ENCODE data around the gene GOLGA7B. TPM values are rescaled to one million over a fixed set of nuclear protein-coding genes. Genes with fewer than 3 reads are reported as not detected.
A peak's percentile ranks its signal among the peaks of the same experiment; 100 is the strongest.

GOLGA7B gene
- total RNA-seq, 1 experiment from 2014 or later: 1.5 TPM

DNA sequence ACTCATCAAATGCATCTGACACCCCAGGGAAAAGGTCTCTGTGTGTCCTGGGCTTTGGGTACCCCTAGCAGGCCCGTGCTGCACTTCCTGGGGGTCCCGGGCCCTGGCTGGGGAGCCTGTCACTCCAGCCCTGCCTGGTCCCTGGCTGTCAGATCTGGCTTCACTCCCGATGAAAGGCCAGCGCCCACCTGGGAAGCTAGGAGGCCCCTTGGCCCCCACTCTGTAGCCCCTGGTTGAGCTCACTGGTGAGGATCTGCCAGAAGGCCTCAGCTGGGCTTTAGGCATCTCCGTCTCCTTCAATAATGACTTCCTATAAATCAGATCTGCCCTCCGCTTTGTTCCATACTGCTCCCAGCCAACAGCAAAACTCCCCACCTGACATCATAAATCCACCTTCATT lies 64.0 kb downstream of the GOLGA7B start:
- in situ Hi-C loops (cut with HindIII; ENCODE audit: low pct_unique_long_range_greater_than_20kb, low sequenced_read_pairs): no loop called here
- peaks cover 12% of the 10 kb centered on the region; the same call in 1 of the 2 replicates for H3K27me3 ChIP-seq (ENCODE audit: control insufficient read depth, insufficient read depth, low read length)
- POLR2A ChIA-PET: no interaction called here

DNA sequence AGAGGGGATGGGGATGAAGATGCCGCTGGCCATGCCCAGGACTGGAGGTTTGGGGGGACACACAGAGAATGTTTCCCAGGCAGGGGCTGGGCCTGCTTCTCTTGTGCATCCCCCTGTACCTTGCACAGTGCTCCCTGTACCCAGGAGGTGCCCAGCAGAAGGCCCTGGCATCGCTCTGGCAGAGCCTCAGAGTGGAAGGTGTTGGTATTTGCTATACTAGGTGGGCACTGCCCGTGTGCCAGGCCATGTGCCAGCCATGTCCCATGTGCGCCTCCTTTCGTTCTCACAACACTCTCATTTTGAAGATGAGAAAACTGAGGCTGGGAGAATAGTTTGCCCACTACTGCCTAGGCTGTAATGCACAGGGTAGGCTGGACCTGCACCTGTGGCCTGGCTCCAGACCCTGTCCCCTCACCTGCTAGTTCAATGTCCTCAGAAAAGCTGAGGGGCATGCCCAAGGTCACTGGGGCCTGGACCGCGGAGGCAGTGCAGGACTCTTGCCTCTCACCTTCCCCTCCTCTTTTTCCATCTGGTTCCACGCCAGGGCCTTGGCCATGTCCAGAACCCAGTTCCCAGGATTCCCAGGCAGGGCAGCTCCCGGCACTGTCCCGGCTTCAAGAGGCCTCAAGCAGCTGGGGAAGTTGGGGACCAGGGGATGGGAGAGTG lies 64.7 kb downstream of the GOLGA7B start:
- no peak overlapping the region for H3K27ac ChIP-seq (ENCODE audit: low read length)
- peaks cover 10% of the 10 kb centered on the region for H3K27me3 ChIP-seq (ENCODE audit: control insufficient read depth, insufficient read depth, low read length)
- intact Hi-C loops (cut with micrococcal nuclease; ENCODE audit: unreplicated experiment) (loop anchor here (1.0 to 10.0 kb wide), 3 partner anchors 127 to 390 kb away; no protein-coding TSS in a partner anchor), in situ Hi-C loops (cut with HindIII; ENCODE audit: low pct_unique_long_range_greater_than_20kb, low sequenced_read_pairs) (no loop called here)
- no peaks in the 10 kb centered on the region for H3K36me3 ChIP-seq (ENCODE audit: control insufficient read depth, insufficient read depth, low read length)
- TF ChIP-seq POLR2AphosphoS5 (IDR thresholded peaks at IDR 0.05; ENCODE audit: low read depth, low read length): no peak
- TF ChIP-seq, protein P1, sequence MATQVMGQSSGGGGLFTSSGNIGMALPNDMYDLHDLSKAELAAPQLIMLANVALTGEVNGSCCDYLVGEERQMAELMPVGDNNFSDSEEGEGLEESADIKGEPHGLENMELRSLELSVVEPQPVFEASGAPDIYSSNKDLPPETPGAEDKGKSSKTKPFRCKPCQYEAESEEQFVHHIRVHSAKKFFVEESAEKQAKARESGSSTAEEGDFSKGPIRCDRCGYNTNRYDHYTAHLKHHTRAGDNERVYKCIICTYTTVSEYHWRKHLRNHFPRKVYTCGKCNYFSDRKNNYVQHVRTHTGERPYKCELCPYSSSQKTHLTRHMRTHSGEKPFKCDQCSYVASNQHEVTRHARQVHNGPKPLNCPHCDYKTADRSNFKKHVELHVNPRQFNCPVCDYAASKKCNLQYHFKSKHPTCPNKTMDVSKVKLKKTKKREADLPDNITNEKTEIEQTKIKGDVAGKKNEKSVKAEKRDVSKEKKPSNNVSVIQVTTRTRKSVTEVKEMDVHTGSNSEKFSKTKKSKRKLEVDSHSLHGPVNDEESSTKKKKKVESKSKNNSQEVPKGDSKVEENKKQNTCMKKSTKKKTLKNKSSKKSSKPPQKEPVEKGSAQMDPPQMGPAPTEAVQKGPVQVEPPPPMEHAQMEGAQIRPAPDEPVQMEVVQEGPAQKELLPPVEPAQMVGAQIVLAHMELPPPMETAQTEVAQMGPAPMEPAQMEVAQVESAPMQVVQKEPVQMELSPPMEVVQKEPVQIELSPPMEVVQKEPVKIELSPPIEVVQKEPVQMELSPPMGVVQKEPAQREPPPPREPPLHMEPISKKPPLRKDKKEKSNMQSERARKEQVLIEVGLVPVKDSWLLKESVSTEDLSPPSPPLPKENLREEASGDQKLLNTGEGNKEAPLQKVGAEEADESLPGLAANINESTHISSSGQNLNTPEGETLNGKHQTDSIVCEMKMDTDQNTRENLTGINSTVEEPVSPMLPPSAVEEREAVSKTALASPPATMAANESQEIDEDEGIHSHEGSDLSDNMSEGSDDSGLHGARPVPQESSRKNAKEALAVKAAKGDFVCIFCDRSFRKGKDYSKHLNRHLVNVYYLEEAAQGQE (IDR thresholded peaks at IDR 0.05; ENCODE audit: insufficient read depth in 1 of 2, low read depth in 2 of 2, low read length in 1 of 2): no peak
- TF ChIP-seq SIN3A (IDR thresholded peaks at IDR 0.05; ENCODE audit: borderline replicate concordance, insufficient read depth, low read depth, low read length): no peak
- TF ChIP-seq, protein P2, sequence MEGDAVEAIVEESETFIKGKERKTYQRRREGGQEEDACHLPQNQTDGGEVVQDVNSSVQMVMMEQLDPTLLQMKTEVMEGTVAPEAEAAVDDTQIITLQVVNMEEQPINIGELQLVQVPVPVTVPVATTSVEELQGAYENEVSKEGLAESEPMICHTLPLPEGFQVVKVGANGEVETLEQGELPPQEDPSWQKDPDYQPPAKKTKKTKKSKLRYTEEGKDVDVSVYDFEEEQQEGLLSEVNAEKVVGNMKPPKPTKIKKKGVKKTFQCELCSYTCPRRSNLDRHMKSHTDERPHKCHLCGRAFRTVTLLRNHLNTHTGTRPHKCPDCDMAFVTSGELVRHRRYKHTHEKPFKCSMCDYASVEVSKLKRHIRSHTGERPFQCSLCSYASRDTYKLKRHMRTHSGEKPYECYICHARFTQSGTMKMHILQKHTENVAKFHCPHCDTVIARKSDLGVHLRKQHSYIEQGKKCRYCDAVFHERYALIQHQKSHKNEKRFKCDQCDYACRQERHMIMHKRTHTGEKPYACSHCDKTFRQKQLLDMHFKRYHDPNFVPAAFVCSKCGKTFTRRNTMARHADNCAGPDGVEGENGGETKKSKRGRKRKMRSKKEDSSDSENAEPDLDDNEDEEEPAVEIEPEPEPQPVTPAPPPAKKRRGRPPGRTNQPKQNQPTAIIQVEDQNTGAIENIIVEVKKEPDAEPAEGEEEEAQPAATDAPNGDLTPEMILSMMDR (IDR thresholded peaks at IDR 0.05): no peak
- TF ChIP-seq TCF7L2 (IDR thresholded peaks at IDR 0.05; ENCODE audit: low read depth, low read length): no peak
- DNase-seq (ENCODE audit: low read depth, low spot score) (no peak), ATAC-seq (peak; percentile 54)
- no TSS peak for BruUV-seq (replicated peaks)
- H3K4me3 ChIP-seq (ENCODE audit: low read depth in 2 of 2, low read length in 2 of 2): no peak overlapping the region
- no peaks in the 10 kb centered on the region for H3K9me3 ChIP-seq (ENCODE audit: control insufficient read depth, insufficient read depth, low read depth, low read length)
- ChIA-PET CTCF (interaction anchor here (0.6 to 1.9 kb wide), 5 partner anchors 10 to 133 kb away, joined by 3 to 53 read pairs (median 5); partner anchors contain the start of gene GOLGA7B), POLR2A (no interaction called here)
- peaks cover 3% of the 10 kb centered on the region; the same call in 1 of the 2 replicates for H3K4me1 ChIP-seq (ENCODE audit: control insufficient read depth, insufficient read depth, low read length)

More for the DNA sequence above, 64.0 kb downstream of the GOLGA7B start:
- BruUV-seq (replicated peaks): no TSS peak
- CTCF ChIA-PET: interaction anchor here (0.6 kb wide), 1 partner anchor 64 kb away, joined by 3 read pairs; the partner anchor contains the start of gene GOLGA7B
- H3K9me3 ChIP-seq (ENCODE audit: control insufficient read depth, insufficient read depth, low read depth, low read length): no peaks in the 10 kb centered on the region
- H3K4me3 ChIP-seq (ENCODE audit: low read depth in 2 of 2, low read length in 2 of 2): no peak overlapping the region
- TF ChIP-seq, protein P2 (IDR thresholded peaks at IDR 0.05): no peak
- TF ChIP-seq SIN3A (IDR thresholded peaks at IDR 0.05; ENCODE audit: borderline replicate concordance, insufficient read depth, low read depth, low read length): no peak
- TF ChIP-seq POLR2AphosphoS5 (IDR thresholded peaks at IDR 0.05; ENCODE audit: low read depth, low read length): no peak
- TF ChIP-seq, protein P1 (IDR thresholded peaks at IDR 0.05; ENCODE audit: insufficient read depth in 1 of 2, low read depth in 2 of 2, low read length in 1 of 2): no peak
- no peak for TF ChIP-seq TCF7L2 (IDR thresholded peaks at IDR 0.05; ENCODE audit: low read depth, low read length)
- no peak for DNase-seq (ENCODE audit: low read depth, low spot score)
- ATAC-seq: no peak
- peaks cover 3% of the 10 kb centered on the region; the same call in 1 of the 2 replicates for H3K4me1 ChIP-seq (ENCODE audit: control insufficient read depth, insufficient read depth, low read length)
- intact Hi-C loops (cut with micrococcal nuclease; ENCODE audit: unreplicated experiment): loop anchor here (1.0 to 10.0 kb wide), 3 partner anchors 128 to 391 kb away; no protein-coding TSS in a partner anchor
- H3K27ac ChIP-seq (ENCODE audit: low read length): no peak overlapping the region
- no peaks in the 10 kb centered on the region for H3K36me3 ChIP-seq (ENCODE audit: control insufficient read depth, insufficient read depth, low read length)
